Kidney (tissue), 14 donors: ENCODE measurements around the gene TPPP3. TPM values are rescaled to one million over a fixed set of nuclear protein-coding genes. Genes with fewer than 3 reads are reported as not detected.
"Not testable (repeated sequence)": the region's sequence is repeated elsewhere in the genome, so short reads cannot be mapped to it uniquely, and the experiment has no call there.

ENCODE experiments used
- DNase-seq, 5 donors: peaks; one replicate each; pipeline ENCODE4 v3.0.0-alpha.2; 2013 to 2020
- FAIRE-seq: peaks from 2 replicates; lab custom pipeline; 2012; peaks lifted over from hg19 to GRCh38; lab: Jason Lieb, UNC
- H3K27ac ChIP-seq, 2 donors: one replicate each; pipeline ENCODE4 v1.7.0; 2013; ENCODE audit warnings: low read depth in 2 of 2, low read length in 2 of 2, inconsistent platforms in 1 of 2
- H3K27me3 ChIP-seq: one replicate; pipeline ENCODE4 v1.7.1; 2013; ENCODE audit warnings: low read length, inconsistent platforms; ENCODE audit not compliant: control insufficient read depth, insufficient read depth
- H3K36me3 ChIP-seq, 3 donors: one replicate each; pipeline versions ENCODE4 v1.7.0 to v1.7.1; 2013; ENCODE audit warnings: low read length in 3 of 3, control low read depth in 1 of 3, inconsistent platforms in 1 of 3; ENCODE audit not compliant: insufficient read depth in 3 of 3, control insufficient read depth in 2 of 3
- H3K4me1 ChIP-seq, 3 donors: one replicate each; pipeline versions ENCODE4 v1.7.0 to v1.7.1; 2013; ENCODE audit warnings: low read length in 3 of 3, inconsistent platforms in 1 of 3, low read depth in 1 of 3; ENCODE audit not compliant: control insufficient read depth in 2 of 3, insufficient read depth in 2 of 3
- H3K4me3 ChIP-seq, 3 donors: one replicate each; pipeline versions ENCODE4 v1.7.0 to v1.8.1; 2013; ENCODE audit warnings: low read length in 3 of 3, control low read depth in 1 of 3, inconsistent platforms in 1 of 3
- H3K9ac ChIP-seq, 3 donors: one replicate each; pipeline versions ENCODE4 v1.7.0 to v1.7.1; 2013; ENCODE audit warnings: low read length in 3 of 3, control low read depth in 1 of 3, inconsistent platforms in 1 of 3
- H3K9me3 ChIP-seq, 3 donors: one replicate each; pipeline versions ENCODE4 v1.7.0 to v1.7.1; 2013; ENCODE audit warnings: low read length in 3 of 3, control low read depth in 1 of 3, inconsistent platforms in 1 of 3; ENCODE audit not compliant: control insufficient read depth in 2 of 3, insufficient read depth in 1 of 3
- intact Hi-C: fragments of 100-400 bp; cut with DNase I; formaldehyde crosslinking; loops from one replicate; pipeline ENCODE4 v1.11.1; 2022
- polyA plus RNA-seq: library from polyadenylated mRNA; stranded (reverse); fragments of 350-450 nt; fragmentation: Illumina TruSeq; extraction: RNeasy Lipid Tissue Mini Kit (QIAGEN cat#74804); gene quantifications from one replicate; pipeline ENCODE4 v1.2.3, GENCODE V29; 2014; ENCODE audit warnings: low read depth, low replicate concordance; ENCODE audit not compliant: insufficient read depth
- total RNA-seq: library from RNA; stranded (reverse); fragmentation: NEBNext Ultra II Directional; extraction: Animal tissue kit (Norgen Biotek cat#: 25700); gene quantifications from one replicate; pipeline ENCODE4 v1.2.1, GENCODE V29; 2021
- TF ChIP-seq, protein P1 (sequence below): IDR thresholded peaks from 3 replicates; pipeline ENCODE4 v1.5.1; 2012; ENCODE audit warnings: mild to moderate bottlenecking, moderate library complexity, borderline replicate concordance; ENCODE audit not compliant: insufficient read depth; ENCODE audit errors: extremely low read depth
- donor health status: control.
- donor health status: control.
- donor health status: control.
- donor health status: control.
- donor health status: control.
- donor health status: DM: yes; HTN: yes; CAD: no.
- donor health status: Normal renal cell carcinoma (clear cell type).

TPPP3 gene
- total and polyA plus RNA-seq, 2 donors from 2014 or later: 8.2 to 108 TPM

DNA sequence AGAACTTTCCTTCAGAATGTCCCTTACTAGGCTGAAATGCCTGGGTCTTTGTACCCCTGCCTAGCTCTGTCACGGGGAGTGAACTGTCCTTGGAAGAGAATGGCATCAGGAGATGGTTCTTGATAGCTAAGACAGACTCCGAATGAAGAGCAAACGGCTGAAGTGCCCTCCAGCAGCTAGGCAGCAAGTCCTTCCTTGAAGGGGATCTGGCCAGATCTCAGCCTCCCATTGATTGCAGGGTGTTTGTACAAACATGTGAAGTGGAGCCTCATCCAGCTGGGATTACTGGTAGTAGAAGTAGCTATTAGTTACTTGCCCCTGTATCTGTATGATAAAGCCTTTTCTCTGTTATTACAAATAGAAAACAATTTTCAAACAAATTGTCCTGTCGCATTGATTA is 35.7 kb downstream of the TPPP3 start:
- H3K27ac ChIP-seq: no peak overlapping the region
- no peak for FAIRE-seq

DNA sequence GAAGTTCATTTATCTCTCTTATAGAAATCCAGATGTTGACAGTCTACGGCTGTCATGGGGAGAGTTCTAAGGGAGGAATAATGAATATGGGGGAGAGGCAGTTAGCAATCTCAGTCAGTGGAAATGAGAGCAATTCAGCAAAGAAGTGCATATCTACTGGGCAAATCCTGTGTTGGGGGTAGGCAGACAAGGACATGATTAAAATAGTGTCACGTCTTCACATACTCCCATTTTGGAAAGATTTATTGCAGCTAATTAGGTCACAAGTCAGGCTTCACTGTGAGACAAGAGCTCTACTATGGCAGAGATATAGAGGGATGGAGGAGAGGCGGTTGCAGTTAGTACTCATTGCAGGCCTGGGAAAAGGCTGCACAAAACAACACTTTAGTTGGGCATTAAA is 36.9 kb downstream of the TPPP3 start:
- TF ChIP-seq, protein P1, sequence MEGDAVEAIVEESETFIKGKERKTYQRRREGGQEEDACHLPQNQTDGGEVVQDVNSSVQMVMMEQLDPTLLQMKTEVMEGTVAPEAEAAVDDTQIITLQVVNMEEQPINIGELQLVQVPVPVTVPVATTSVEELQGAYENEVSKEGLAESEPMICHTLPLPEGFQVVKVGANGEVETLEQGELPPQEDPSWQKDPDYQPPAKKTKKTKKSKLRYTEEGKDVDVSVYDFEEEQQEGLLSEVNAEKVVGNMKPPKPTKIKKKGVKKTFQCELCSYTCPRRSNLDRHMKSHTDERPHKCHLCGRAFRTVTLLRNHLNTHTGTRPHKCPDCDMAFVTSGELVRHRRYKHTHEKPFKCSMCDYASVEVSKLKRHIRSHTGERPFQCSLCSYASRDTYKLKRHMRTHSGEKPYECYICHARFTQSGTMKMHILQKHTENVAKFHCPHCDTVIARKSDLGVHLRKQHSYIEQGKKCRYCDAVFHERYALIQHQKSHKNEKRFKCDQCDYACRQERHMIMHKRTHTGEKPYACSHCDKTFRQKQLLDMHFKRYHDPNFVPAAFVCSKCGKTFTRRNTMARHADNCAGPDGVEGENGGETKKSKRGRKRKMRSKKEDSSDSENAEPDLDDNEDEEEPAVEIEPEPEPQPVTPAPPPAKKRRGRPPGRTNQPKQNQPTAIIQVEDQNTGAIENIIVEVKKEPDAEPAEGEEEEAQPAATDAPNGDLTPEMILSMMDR: no peak
- no peak overlapping the region for H3K27ac ChIP-seq
- FAIRE-seq: no peak
- no peaks in the 10 kb centered on the region for H3K27me3 ChIP-seq
- peak in 4 of 5 donors; percentile 42 to 94 (median 80) for DNase-seq
- no peak overlapping the region for H3K9ac ChIP-seq
- intact Hi-C loops: no loop called here
- no peaks in the 10 kb centered on the region for H3K36me3 ChIP-seq
- no peaks in the 10 kb centered on the region for H3K4me1 ChIP-seq
- no peak overlapping the region for H3K4me3 ChIP-seq
- H3K9me3 ChIP-seq: no peaks in the 10 kb centered on the region

More for the DNA sequence above, 35.7 kb downstream of the TPPP3 start:
- H3K9me3 ChIP-seq: no peaks in the 10 kb centered on the region
- H3K4me1 ChIP-seq: no peaks in the 10 kb centered on the region
- H3K27me3 ChIP-seq: no peaks in the 10 kb centered on the region
- TF ChIP-seq, protein P1: no peak
- no peak for DNase-seq
- intact Hi-C loops: no loop called here
- no peak overlapping the region for H3K9ac ChIP-seq
- H3K4me3 ChIP-seq: no peak overlapping the region
- no peaks in the 10 kb centered on the region for H3K36me3 ChIP-seq

DNA sequence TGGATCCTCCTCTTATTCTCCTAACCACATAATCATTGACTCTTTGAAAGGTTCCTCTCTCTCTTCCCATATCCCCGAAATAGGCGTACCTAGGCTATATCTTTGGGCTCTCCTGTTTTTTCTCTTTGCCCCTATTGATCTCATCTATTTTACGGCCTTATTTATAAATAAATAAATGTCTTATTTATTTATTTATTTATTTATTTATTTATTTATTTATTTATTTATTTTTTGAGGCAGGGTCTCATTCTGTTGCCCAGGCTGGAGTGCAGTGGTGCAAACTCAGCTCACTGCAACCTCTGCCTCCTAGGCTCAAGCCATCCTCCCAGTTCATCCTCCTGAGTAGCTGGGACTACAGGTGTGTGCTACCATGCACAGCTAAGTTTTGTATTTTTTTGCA is 40.8 kb downstream of the TPPP3 start:
- H3K27me3 ChIP-seq, H3K36me3 ChIP-seq, H3K4me1 ChIP-seq, H3K9me3 ChIP-seq, intact Hi-C loops, H3K9ac ChIP-seq, FAIRE-seq, H3K4me3 ChIP-seq, DNase-seq, H3K27ac ChIP-seq: not testable (repeated sequence)

DNA sequence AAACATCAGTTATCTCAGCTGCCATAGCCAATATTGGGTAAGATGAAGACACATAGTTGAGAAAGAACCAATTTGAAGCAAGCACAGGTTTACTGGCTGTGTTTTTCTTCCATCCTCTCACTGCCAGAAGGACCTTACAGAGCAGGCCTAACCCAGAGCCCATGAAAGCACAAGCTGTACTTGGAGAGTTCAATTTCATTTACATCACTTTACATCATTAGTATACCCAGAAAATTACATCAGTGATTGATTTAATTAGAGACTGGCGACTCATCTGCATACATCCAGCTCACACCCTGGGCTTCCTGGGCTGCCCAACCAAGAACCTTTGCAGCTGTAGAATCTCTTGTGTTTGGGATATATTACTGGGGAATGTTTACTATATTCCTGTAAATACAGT is 43.0 kb downstream of the TPPP3 start:
- Histone ChIP-seq H3K9me3 (no peaks in the 10 kb centered on the region), H3K36me3 (no peaks in the 10 kb centered on the region), H3K27me3 (no peaks in the 10 kb centered on the region), H3K4me1 (no peaks in the 10 kb centered on the region), H3K9ac (no peak overlapping the region), H3K4me3 (no peak overlapping the region), H3K27ac (no peak overlapping the region)
- FAIRE-seq (no peak), DNase-seq (no peak)
- TF ChIP-seq, protein P1: no peak
- intact Hi-C loops: no loop called here
